ENCODE data around the gene SMIM5. TPM values are rescaled to one million over a fixed set of nuclear protein-coding genes. Genes with fewer than 3 reads are reported as not detected.

The SMIM5 gene
- total and polyA plus RNA-seq, 9 of the 15 experiments (the other 6 are each of a cell fraction or from before 2014, with no cell fraction given), result 0.08 TPM; not detected in 8

DNA sequence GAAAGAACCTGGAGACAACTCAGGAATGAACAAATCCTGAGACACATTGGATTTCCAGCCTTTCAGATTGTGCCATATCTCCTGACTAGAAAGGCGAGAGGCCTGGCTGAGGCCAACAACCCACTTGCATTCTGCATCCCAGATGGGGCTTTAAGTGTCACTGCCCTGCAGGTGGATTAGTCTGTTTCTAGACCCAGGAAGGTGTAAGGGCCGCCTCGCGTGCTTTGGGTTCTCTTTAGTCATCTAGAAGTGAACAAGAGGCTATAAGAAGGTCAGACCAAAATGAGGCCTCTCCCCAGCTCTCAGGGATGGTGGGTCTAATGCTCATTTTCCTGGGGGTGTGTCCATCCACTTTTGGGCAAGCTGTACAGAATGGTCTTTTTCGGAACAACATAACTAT is 38.8 kb downstream of the SMIM5 start:
- intact Hi-C loops (cut with micrococcal nuclease) (no loop called here), in situ Hi-C loops (cut with MboI) (no loop called here)
- peaks cover 64% of the 10 kb centered on the region for H3K79me2 ChIP-seq (ENCODE audit: control insufficient read depth, insufficient read depth, low read length)
- no peak for DNase-seq (ENCODE audit: extremely low read depth in 1 of 4, low spot score in 3 of 4)
- H3K9me1 ChIP-seq (ENCODE audit: control insufficient read depth, insufficient read depth, low read length), result no peaks in the 10 kb centered on the region
- ChIA-PET POLR2A (interaction anchor here (0.8 to 1.4 kb wide), 5 partner anchors 13 to 91 kb away, joined by 3 to 4 read pairs (median 4); no protein-coding TSS in a partner anchor), CTCF (ENCODE audit: low intra/inter-chr PET ratio) (no interaction called here)
- no TSS peak for BruUV-seq (replicated peaks)
- TF ChIP-seq, protein P1, sequence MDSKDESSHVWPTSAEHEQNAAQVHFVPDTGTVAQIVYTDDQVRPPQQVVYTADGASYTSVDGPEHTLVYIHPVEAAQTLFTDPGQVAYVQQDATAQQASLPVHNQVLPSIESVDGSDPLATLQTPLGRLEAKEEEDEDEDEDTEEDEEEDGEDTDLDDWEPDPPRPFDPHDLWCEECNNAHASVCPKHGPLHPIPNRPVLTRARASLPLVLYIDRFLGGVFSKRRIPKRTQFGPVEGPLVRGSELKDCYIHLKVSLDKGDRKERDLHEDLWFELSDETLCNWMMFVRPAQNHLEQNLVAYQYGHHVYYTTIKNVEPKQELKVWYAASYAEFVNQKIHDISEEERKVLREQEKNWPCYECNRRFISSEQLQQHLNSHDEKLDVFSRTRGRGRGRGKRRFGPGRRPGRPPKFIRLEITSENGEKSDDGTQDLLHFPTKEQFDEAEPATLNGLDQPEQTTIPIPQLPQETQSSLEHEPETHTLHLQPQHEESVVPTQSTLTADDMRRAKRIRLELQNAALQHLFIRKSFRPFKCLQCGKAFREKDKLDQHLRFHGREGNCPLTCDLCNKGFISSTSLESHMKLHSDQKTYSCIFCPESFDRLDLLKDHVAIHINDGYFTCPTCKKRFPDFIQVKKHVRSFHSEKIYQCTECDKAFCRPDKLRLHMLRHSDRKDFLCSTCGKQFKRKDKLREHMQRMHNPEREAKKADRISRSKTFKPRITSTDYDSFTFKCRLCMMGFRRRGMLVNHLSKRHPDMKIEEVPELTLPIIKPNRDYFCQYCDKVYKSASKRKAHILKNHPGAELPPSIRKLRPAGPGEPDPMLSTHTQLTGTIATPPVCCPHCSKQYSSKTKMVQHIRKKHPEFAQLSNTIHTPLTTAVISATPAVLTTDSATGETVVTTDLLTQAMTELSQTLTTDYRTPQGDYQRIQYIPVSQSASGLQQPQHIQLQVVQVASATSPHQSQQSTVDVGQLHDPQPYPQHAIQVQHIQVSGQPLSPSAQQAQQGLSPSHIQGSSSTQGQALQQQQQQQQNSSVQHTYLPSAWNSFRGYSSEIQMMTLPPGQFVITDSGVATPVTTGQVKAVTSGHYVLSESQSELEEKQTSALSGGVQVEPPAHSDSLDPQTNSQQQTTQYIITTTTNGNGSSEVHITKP (IDR thresholded peaks at IDR 0.05; ENCODE audit: partially characterized antibody), result no peak
- TF ChIP-seq GABPB1 (CRISPR knock-in tag; IDR thresholded peaks at IDR 0.05), result no peak
- TF ChIP-seq NR3C1 (CRISPR knock-in tag; IDR thresholded peaks at IDR 0.05), result no peak
- no peak for TF ChIP-seq HDAC3 (IDR thresholded peaks at IDR 0.05; ENCODE audit: borderline replicate concordance, partially characterized antibody)
- TF ChIP-seq GABPB2 (CRISPR knock-in tag; conservative IDR thresholded peaks at IDR 0.05), result no peak
- no peak for TF ChIP-seq CBX2 (IDR thresholded peaks at IDR 0.05; ENCODE audit: insufficient read depth, low read length, poor library complexity, severe bottlenecking)
- TF ChIP-seq ZEB2 (IDR thresholded peaks at IDR 0.05), result no peak
- TF ChIP-seq PHB2 (IDR thresholded peaks at IDR 0.05; ENCODE audit: low read depth), result no peak
- TF ChIP-seq, protein P2, sequence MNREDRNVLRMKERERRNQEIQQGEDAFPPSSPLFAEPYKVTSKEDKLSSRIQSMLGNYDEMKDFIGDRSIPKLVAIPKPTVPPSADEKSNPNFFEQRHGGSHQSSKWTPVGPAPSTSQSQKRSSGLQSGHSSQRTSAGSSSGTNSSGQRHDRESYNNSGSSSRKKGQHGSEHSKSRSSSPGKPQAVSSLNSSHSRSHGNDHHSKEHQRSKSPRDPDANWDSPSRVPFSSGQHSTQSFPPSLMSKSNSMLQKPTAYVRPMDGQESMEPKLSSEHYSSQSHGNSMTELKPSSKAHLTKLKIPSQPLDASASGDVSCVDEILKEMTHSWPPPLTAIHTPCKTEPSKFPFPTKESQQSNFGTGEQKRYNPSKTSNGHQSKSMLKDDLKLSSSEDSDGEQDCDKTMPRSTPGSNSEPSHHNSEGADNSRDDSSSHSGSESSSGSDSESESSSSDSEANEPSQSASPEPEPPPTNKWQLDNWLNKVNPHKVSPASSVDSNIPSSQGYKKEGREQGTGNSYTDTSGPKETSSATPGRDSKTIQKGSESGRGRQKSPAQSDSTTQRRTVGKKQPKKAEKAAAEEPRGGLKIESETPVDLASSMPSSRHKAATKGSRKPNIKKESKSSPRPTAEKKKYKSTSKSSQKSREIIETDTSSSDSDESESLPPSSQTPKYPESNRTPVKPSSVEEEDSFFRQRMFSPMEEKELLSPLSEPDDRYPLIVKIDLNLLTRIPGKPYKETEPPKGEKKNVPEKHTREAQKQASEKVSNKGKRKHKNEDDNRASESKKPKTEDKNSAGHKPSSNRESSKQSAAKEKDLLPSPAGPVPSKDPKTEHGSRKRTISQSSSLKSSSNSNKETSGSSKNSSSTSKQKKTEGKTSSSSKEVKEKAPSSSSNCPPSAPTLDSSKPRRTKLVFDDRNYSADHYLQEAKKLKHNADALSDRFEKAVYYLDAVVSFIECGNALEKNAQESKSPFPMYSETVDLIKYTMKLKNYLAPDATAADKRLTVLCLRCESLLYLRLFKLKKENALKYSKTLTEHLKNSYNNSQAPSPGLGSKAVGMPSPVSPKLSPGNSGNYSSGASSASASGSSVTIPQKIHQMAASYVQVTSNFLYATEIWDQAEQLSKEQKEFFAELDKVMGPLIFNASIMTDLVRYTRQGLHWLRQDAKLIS (CRISPR knock-in tag; IDR thresholded peaks at IDR 0.05), result no peak
- no peak overlapping the region for H3K27ac ChIP-seq (ENCODE audit: extremely low read depth, low read depth, low read length)
- no peak overlapping the region for H3K9ac ChIP-seq (ENCODE audit: insufficient read depth in 1 of 2, low read depth in 2 of 2, low read length in 2 of 2)
- no peak for FAIRE-seq
- no peak overlapping the region for H3K4me2 ChIP-seq (ENCODE audit: insufficient read depth, low read length)
- peaks cover 78% of the 10 kb centered on the region for H3K36me3 ChIP-seq (ENCODE audit: control insufficient read depth, insufficient read depth, low read length)
- H3K27me3 ChIP-seq (ENCODE audit: control insufficient read depth in 2 of 2, insufficient read depth in 2 of 2, low read length in 2 of 2), result no peaks in the 10 kb centered on the region
- H2AFZ ChIP-seq (ENCODE audit: low read depth, low read length), result no peak overlapping the region
- peaks cover 0 to 8% of the 10 kb centered on the region in 2 experiments; a peak in 3 of 5 replicates for H3K4me1 ChIP-seq (replicated peaks in 1 of 2; ENCODE audit: control insufficient read depth in 2 of 2, insufficient read depth in 2 of 2, low read length in 2 of 2)
- H4K20me1 ChIP-seq (replicated peaks; ENCODE audit: control insufficient read depth, insufficient read depth, low read length), result no peaks in the 10 kb centered on the region; the same call in 1 of the 2 replicates
- no peak overlapping the region for H3K4me3 ChIP-seq
- 93% methylated on average over 5 of the region's 5 CpGs for WGBS (ENCODE audit: insufficient coverage, low coverage, missing lambda C conversion rate)
- H3K9me3 ChIP-seq (replicated peaks; ENCODE audit: control insufficient read depth, insufficient read depth, low read depth, low read length), result no peaks in the 10 kb centered on the region
- ATAC-seq, result no peak
